GM23338 (cell line): ENCODE measurements around the gene HOXC12.
A peak's percentile ranks its signal among the peaks of the same experiment; 100 is the strongest.

Experiments used
- CREB1 ChIP-seq: fragments of 250-450 bp; sonication (Bioruptor Pico); IDR thresholded peaks from 2 replicates; pipeline ENCODE4 v1.5.0; 2020; ENCODE audit warnings: low read depth, mild to moderate bottlenecking, moderate library complexity
- EZH2 ChIP-seq: fragments of 200-600 bp; sonication (generic); IDR thresholded peaks from one replicate; pipeline ENCODE4 v1.8.0; 2017; ENCODE audit warnings: antibody characterized with exemption, mild to moderate bottlenecking, low read depth; ENCODE audit not compliant: unreplicated experiment
- EZH2phosphoT487 ChIP-seq: fragments of 200-600 bp; sonication (generic); IDR thresholded peaks from one replicate; pipeline ENCODE4 v1.8.1; 2018; ENCODE audit warnings: antibody characterized with exemption; ENCODE audit not compliant: unreplicated experiment
- JUNB ChIP-seq: IDR thresholded peaks from one replicate; pipeline ENCODE4 v1.6.1; 2016; ENCODE audit warnings: antibody characterized with exemption; ENCODE audit not compliant: unreplicated experiment
- NANOG ChIP-seq: IDR thresholded peaks from 2 replicates; pipeline ENCODE4 v1.6.1; 2016; ENCODE audit warnings: antibody characterized with exemption, borderline replicate concordance
- POLR2AphosphoS5 ChIP-seq: IDR thresholded peaks from 2 replicates; pipeline ENCODE4 v1.6.1; 2016; ENCODE audit warnings: antibody characterized with exemption, low read depth
- ZNF331 ChIP-seq: fragments of 250-450 bp; sonication (Bioruptor Pico); IDR thresholded peaks from 2 replicates; pipeline ENCODE4 v1.5.0; 2020; ENCODE audit warnings: low read depth, mild to moderate bottlenecking, moderate library complexity
- TF ChIP-seq, protein P1 (sequence below), 2 experiments: fragments of 200-600 bp in 1 of 2; sonication (generic) in 1 of 2; conservative IDR thresholded peaks; 2 replicates each; pipeline versions ENCODE4 v1.5.1 to v1.6.1; 2016 to 2017; ENCODE audit warnings: antibody characterized with exemption in 2 of 2, low read depth in 2 of 2, mild to moderate bottlenecking in 2 of 2, moderate library complexity in 1 of 2
- TF ChIP-seq, protein P2 (sequence below): fragments of 250-450 bp; sonication (Bioruptor Pico); IDR thresholded peaks from 2 replicates; pipeline ENCODE4 v1.5.0; 2020; ENCODE audit warnings: mild to moderate bottlenecking, moderate library complexity
- TF ChIP-seq, protein P3 (sequence below): IDR thresholded peaks from one replicate; pipeline ENCODE4 v1.6.1; 2018; ENCODE audit warnings: antibody characterized with exemption; ENCODE audit not compliant: unreplicated experiment
- TF ChIP-seq, protein P4 (sequence below): IDR thresholded peaks from 2 replicates; pipeline ENCODE4 v1.6.1; 2016; ENCODE audit warnings: antibody characterized with exemption

DNA sequence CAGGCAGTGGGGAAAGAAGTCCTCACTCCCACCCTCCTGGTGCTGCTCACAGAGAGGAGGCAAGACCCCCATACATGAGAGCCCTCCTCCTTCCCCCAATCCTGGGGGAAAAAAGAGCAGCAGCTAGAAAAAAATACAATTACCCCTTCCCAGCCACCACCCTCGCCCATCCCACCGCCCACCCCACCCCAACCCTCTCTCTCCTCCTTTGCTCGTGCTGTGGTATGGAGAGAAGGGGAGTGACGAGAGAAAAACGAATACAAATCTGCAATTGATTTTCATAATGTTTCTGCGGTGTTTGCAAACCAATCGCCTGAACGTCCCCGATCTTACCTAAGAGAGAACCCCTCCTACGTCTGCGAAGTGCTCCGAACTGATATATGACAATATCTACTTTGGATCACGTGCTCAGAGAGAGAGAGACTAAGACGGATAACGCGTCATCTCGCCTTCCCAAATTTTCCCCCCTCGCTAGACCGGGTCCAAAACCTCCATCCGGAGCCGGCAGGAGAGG, 18.1 kb downstream of the HOXC12 start, which contains the start of gene HOXC11:
- TF ChIP-seq EZH2 (peak; percentile 97), POLR2AphosphoS5 (no peak), NANOG (no peak), EZH2phosphoT487 (no peak), ZNF331 (CRISPR knock-in tag) (no peak), CREB1 (CRISPR knock-in tag) (no peak), JUNB (no peak)
- TF ChIP-seq, protein P1, sequence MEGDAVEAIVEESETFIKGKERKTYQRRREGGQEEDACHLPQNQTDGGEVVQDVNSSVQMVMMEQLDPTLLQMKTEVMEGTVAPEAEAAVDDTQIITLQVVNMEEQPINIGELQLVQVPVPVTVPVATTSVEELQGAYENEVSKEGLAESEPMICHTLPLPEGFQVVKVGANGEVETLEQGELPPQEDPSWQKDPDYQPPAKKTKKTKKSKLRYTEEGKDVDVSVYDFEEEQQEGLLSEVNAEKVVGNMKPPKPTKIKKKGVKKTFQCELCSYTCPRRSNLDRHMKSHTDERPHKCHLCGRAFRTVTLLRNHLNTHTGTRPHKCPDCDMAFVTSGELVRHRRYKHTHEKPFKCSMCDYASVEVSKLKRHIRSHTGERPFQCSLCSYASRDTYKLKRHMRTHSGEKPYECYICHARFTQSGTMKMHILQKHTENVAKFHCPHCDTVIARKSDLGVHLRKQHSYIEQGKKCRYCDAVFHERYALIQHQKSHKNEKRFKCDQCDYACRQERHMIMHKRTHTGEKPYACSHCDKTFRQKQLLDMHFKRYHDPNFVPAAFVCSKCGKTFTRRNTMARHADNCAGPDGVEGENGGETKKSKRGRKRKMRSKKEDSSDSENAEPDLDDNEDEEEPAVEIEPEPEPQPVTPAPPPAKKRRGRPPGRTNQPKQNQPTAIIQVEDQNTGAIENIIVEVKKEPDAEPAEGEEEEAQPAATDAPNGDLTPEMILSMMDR (conservative IDR thresholded peaks at IDR 0.05; ENCODE audit: low read depth in 2 of 2): no peak
- TF ChIP-seq, protein P2, sequence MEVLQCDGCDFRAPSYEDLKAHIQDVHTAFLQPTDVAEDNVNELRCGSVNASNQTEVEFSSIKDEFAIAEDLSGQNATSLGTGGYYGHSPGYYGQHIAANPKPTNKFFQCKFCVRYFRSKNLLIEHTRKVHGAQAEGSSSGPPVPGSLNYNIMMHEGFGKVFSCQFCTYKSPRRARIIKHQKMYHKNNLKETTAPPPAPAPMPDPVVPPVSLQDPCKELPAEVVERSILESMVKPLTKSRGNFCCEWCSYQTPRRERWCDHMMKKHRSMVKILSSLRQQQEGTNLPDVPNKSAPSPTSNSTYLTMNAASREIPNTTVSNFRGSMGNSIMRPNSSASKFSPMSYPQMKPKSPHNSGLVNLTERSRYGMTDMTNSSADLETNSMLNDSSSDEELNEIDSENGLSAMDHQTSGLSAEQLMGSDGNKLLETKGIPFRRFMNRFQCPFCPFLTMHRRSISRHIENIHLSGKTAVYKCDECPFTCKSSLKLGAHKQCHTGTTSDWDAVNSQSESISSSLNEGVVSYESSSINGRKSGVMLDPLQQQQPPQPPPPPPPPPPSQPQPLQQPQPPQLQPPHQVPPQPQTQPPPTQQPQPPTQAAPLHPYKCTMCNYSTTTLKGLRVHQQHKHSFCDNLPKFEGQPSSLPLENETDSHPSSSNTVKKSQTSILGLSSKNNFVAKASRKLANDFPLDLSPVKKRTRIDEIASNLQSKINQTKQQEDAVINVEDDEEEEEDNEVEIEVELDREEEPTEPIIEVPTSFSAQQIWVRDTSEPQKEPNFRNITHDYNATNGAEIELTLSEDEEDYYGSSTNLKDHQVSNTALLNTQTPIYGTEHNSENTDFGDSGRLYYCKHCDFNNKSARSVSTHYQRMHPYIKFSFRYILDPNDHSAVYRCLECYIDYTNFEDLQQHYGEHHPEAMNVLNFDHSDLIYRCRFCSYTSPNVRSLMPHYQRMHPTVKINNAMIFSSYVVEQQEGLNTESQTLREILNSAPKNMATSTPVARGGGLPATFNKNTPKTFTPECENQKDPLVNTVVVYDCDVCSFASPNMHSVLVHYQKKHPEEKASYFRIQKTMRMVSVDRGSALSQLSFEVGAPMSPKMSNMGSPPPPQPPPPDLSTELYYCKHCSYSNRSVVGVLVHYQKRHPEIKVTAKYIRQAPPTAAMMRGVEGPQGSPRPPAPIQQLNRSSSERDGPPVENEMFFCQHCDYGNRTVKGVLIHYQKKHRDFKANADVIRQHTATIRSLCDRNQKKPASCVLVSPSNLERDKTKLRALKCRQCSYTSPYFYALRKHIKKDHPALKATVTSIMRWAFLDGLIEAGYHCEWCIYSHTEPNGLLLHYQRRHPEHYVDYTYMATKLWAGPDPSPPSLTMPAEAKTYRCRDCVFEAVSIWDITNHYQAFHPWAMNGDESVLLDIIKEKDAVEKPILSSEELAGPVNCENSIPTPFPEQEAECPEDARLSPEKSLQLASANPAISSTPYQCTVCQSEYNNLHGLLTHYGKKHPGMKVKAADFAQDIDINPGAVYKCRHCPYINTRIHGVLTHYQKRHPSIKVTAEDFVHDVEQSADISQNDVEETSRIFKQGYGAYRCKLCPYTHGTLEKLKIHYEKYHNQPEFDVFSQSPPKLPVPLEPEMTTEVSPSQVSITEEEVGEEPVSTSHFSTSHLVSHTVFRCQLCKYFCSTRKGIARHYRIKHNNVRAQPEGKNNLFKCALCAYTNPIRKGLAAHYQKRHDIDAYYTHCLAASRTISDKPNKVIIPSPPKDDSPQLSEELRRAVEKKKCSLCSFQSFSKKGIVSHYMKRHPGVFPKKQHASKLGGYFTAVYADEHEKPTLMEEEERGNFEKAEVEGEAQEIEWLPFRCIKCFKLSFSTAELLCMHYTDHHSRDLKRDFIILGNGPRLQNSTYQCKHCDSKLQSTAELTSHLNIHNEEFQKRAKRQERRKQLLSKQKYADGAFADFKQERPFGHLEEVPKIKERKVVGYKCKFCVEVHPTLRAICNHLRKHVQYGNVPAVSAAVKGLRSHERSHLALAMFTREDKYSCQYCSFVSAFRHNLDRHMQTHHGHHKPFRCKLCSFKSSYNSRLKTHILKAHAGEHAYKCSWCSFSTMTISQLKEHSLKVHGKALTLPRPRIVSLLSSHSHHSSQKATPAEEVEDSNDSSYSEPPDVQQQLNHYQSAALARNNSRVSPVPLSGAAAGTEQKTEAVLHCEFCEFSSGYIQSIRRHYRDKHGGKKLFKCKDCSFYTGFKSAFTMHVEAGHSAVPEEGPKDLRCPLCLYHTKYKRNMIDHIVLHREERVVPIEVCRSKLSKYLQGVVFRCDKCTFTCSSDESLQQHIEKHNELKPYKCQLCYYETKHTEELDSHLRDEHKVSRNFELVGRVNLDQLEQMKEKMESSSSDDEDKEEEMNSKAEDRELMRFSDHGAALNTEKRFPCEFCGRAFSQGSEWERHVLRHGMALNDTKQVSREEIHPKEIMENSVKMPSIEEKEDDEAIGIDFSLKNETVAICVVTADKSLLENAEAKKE (CRISPR knock-in tag): no peak
- TF ChIP-seq, protein P3, sequence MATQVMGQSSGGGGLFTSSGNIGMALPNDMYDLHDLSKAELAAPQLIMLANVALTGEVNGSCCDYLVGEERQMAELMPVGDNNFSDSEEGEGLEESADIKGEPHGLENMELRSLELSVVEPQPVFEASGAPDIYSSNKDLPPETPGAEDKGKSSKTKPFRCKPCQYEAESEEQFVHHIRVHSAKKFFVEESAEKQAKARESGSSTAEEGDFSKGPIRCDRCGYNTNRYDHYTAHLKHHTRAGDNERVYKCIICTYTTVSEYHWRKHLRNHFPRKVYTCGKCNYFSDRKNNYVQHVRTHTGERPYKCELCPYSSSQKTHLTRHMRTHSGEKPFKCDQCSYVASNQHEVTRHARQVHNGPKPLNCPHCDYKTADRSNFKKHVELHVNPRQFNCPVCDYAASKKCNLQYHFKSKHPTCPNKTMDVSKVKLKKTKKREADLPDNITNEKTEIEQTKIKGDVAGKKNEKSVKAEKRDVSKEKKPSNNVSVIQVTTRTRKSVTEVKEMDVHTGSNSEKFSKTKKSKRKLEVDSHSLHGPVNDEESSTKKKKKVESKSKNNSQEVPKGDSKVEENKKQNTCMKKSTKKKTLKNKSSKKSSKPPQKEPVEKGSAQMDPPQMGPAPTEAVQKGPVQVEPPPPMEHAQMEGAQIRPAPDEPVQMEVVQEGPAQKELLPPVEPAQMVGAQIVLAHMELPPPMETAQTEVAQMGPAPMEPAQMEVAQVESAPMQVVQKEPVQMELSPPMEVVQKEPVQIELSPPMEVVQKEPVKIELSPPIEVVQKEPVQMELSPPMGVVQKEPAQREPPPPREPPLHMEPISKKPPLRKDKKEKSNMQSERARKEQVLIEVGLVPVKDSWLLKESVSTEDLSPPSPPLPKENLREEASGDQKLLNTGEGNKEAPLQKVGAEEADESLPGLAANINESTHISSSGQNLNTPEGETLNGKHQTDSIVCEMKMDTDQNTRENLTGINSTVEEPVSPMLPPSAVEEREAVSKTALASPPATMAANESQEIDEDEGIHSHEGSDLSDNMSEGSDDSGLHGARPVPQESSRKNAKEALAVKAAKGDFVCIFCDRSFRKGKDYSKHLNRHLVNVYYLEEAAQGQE: no peak
- TF ChIP-seq, protein P4, sequence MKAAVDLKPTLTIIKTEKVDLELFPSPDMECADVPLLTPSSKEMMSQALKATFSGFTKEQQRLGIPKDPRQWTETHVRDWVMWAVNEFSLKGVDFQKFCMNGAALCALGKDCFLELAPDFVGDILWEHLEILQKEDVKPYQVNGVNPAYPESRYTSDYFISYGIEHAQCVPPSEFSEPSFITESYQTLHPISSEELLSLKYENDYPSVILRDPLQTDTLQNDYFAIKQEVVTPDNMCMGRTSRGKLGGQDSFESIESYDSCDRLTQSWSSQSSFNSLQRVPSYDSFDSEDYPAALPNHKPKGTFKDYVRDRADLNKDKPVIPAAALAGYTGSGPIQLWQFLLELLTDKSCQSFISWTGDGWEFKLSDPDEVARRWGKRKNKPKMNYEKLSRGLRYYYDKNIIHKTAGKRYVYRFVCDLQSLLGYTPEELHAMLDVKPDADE: no peak
